Stimulated activated CD4-positive, alpha-beta T cell treated with anti-CD3 and anti-CD28 coated beads, Interleukin-1b, Interleukin-23, amount 100 ng/mL, for 1 hour (primary cell): ENCODE measurements around the gene RELN.

Experiments
- DNase-seq, 2 donors: peaks; one replicate each; pipeline ENCODE4 v3.0.0-alpha.2; 2020; ENCODE audit warnings: low read depth in 2 of 2

Gene RELN

GRCh38 chr7:103894656-103895596, 94.5 kb downstream of the RELN start:
- no peak for DNase-seq

- no peak for DNase-seq
Measured at GRCh38 chr7:103893350-103893749, 96.1 kb downstream of the RELN start.

GRCh38 chr7:103889451-103889850, 100.0 kb downstream of the RELN start:
- DNase-seq, result no peak

GRCh38 chr7:103888603-103889153, 100.8 kb downstream of the RELN start:
- no peak for DNase-seq

- DNase-seq, result no peak
Measured at GRCh38 chr7:103887853-103888602, 101.4 kb downstream of the RELN start.

GRCh38 chr7:103887050-103887449, 102.4 kb downstream of the RELN start:
- DNase-seq, result no peak

GRCh38 chr7:103879928-103880600, 109.4 kb downstream of the RELN start:
- no peak for DNase-seq

- DNase-seq, result no peak
Measured at GRCh38 chr7:103879411-103879810, 110.0 kb downstream of the RELN start.

- DNase-seq, result no peak
Measured at GRCh38 chr7:103877565-103877964, 111.9 kb downstream of the RELN start.

- DNase-seq, result no peak
Measured at GRCh38 chr7:103875718-103876117, 113.7 kb downstream of the RELN start.

- no peak for DNase-seq
Measured at GRCh38 chr7:103871473-103871872, 118.0 kb downstream of the RELN start.

GRCh38 chr7:103870664-103871063, 118.8 kb downstream of the RELN start:
- DNase-seq, result no peak

GRCh38 chr7:103867874-103868273, 121.6 kb downstream of the RELN start:
- no peak for DNase-seq

- DNase-seq, result no peak
Measured at GRCh38 chr7:103866919-103867318, 122.5 kb downstream of the RELN start.

GRCh38 chr7:103865442-103865841, 124.0 kb downstream of the RELN start:
- no peak for DNase-seq

GRCh38 chr7:103862302-103863035, 127.0 kb downstream of the RELN start:
- no peak for DNase-seq

- no peak for DNase-seq
Measured at GRCh38 chr7:103859709-103860108, 129.7 kb downstream of the RELN start.

GRCh38 chr7:103857435-103857834, 132.0 kb downstream of the RELN start:
- DNase-seq, result no peak

- no peak for DNase-seq
Measured at GRCh38 chr7:103856929-103857328, 132.5 kb downstream of the RELN start.

GRCh38 chr7:103855671-103856070, 133.8 kb downstream of the RELN start:
- no peak for DNase-seq

- DNase-seq, result no peak
Measured at GRCh38 chr7:103854611-103855010, 134.8 kb downstream of the RELN start.
